T-cell (primary cell): ENCODE data around the gene VPS13D. TPM values are rescaled to one million over a fixed set of nuclear protein-coding genes. Genes with fewer than 3 reads are reported as not detected.
"Not testable (repeated sequence)": the region's sequence is repeated elsewhere in the genome, so short reads cannot be mapped to it uniquely, and the experiment has no call there.

ENCODE experiments used
- ATAC-seq, 4 experiments: fragments of 200-7000 bp in 3 of 4; fragments of 150-1000 bp in 1 of 4; cut with Tn5 transposase; replicated peaks in 1 of 4; 1 replicate in 3 of 4; 2 replicates in 1 of 4; pipeline ENCODE4 v1.10.0; 2021; ENCODE audit warnings: moderate library complexity in 3 of 4, mild to moderate bottlenecking in 2 of 4, moderate number of reproducible peaks in 1 of 4
- CTCF ChIA-PET, 2 donors: fragments of 300-600 bp; sonication (Branson Sonifier 250); formaldehyde crosslinking; loops; one replicate each; lab custom pipeline; 2022; ENCODE audit warnings: antibody characterized with exemption in 2 of 2; lab: Charles Lee
- POLR2A ChIA-PET, 2 donors: fragments of 300-600 bp; sonication (Branson Sonifier 250); formaldehyde crosslinking; loops; one replicate each; lab custom pipeline; 2022; ENCODE audit warnings: antibody characterized with exemption in 2 of 2; lab: Charles Lee
- DNase-seq, 35 experiments: peaks; one replicate each; pipeline versions ENCODE4 v3.0.0 to v3.0.0-alpha.2; 2013 to 2023
- H3K27ac ChIP-seq: one replicate; pipeline ENCODE4 v1.5.1; 2013; ENCODE audit warnings: low read length
- H3K27me3 ChIP-seq, 2 experiments: replicated peaks in 1 of 2; 1 replicate in 1 of 2; 2 replicates in 1 of 2; pipeline versions ENCODE4 v1.6.1 to v1.7.0; 2013; ENCODE audit warnings: low read length in 1 of 2, mixed read lengths in 1 of 2; ENCODE audit not compliant: control insufficient read depth in 2 of 2, insufficient read depth in 2 of 2; ENCODE audit errors: extremely low read depth in 1 of 2
- H3K36me3 ChIP-seq, 2 donors: 1 replicate in 1 of 2; 2 replicates in 1 of 2; pipeline versions ENCODE4 v1.6.1 to v1.7.0; 2013; ENCODE audit warnings: low read length in 1 of 2; ENCODE audit not compliant: control insufficient read depth in 2 of 2, insufficient read depth in 1 of 2; ENCODE audit errors: extremely low read depth in 1 of 2
- H3K4me1 ChIP-seq, 2 experiments: 1 replicate in 1 of 2; 2 replicates in 1 of 2; pipeline versions ENCODE4 v1.6.1 to v1.7.0; 2013; ENCODE audit warnings: low read length in 2 of 2, mixed read lengths in 1 of 2; ENCODE audit not compliant: insufficient read depth in 2 of 2, control insufficient read depth in 1 of 2; ENCODE audit errors: extremely low read depth in 1 of 2
- H3K4me3 ChIP-seq, 2 donors: 1 replicate in 1 of 2; 2 replicates in 1 of 2; pipeline versions ENCODE4 v1.5.1 to v1.7.0; 2013; ENCODE audit warnings: mild to moderate bottlenecking in 2 of 2, low read length in 1 of 2, moderate library complexity in 1 of 2; ENCODE audit not compliant: control insufficient read depth in 1 of 2; ENCODE audit errors: extremely low read depth in 1 of 2
- H3K9me3 ChIP-seq: 2 replicates; pipeline ENCODE4 v1.7.0; 2013
- H3K27ac Mint-ChIP-seq, 2 donors: one replicate each; pipeline ENCODE4 v1.8.0; 2020 to 2021; ENCODE audit warnings: mild to moderate bottlenecking in 2 of 2, mixed read lengths in 2 of 2
- H3K27me3 Mint-ChIP-seq, 2 donors: one replicate each; pipeline ENCODE4 v1.8.0; 2021 to 2022; ENCODE audit warnings: mixed read lengths in 2 of 2
- H3K36me3 Mint-ChIP-seq: one replicate; pipeline ENCODE4 v1.8.0; 2021; ENCODE audit warnings: mixed read lengths
- H3K4me1 Mint-ChIP-seq, 3 donors: one replicate each; pipeline ENCODE4 v1.8.0; 2020 to 2022; ENCODE audit warnings: mixed read lengths in 3 of 3, mild to moderate bottlenecking in 1 of 3
- H3K4me3 Mint-ChIP-seq, 3 donors: one replicate each; pipeline ENCODE4 v1.8.0; 2020 to 2022; ENCODE audit warnings: mild to moderate bottlenecking in 3 of 3, mixed read lengths in 3 of 3, moderate library complexity in 3 of 3
- H3K9me3 Mint-ChIP-seq, 3 donors: one replicate each; pipeline ENCODE4 v1.8.0; 2020 to 2022; ENCODE audit warnings: mixed read lengths in 3 of 3
- WGBS: methylation state at CpG from one replicate; pipeline ENCODE4 v1.1.5; 2013; ENCODE audit warnings: missing lambda C conversion rate; ENCODE audit not compliant: insufficient coverage; 5-methylcytosine and 5-hydroxymethylcytosine counted together
- total RNA-seq, 35 experiments: library from RNA in 6 of 35; stranded (reverse) in 6 of 35; fragments of 120-200 nt in 1 of 35; gene quantifications; one replicate each; pipeline versions ENCODE4 v1.2.1 to v1.2.4 and lab custom pipeline; 2013 to 2026

Gene VPS13D
- total RNA-seq, 5 donors from 2014 or later (not counting 1 experiment from before 2014, with no cell fraction given) = 73.5 to 85.9 (median 75.8) TPM

DNA sequence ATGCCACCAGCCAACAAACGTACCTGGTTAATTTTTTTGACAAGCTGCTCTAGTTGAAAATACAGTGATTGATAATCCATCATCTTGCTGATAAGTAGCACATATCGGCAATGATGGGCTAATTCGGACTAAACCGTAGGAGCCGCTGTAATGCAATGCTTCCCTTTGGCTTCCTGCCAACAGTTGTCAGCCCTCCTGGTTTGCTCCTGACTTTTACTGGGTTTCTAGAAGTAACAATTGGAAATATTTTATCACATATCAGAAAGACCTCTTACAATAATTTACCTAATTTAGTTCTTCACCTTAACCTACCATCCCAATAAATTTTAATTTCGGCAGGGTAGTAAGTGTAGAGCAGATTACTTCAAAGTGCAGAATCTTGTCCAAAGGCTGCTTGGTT lies 239.7 kb downstream of the VPS13D start:
- Mint-ChIP-seq H3K9me3 (no peaks in the 10 kb centered on the region), H3K4me3 (no peak overlapping the region), H3K4me1 (peaks cover 52 to 61% (median 59%) of the 10 kb centered on the region in 3 donors), H3K27ac (peak overlapping the region; percentile 55 to 63), H3K27me3 (no peaks in the 10 kb centered on the region), H3K36me3 (peaks cover 29% of the 10 kb centered on the region)
- Histone ChIP-seq H3K27ac (no peak overlapping the region), H3K4me3 (no peak overlapping the region), H3K4me1 (peaks cover 34 to 48% of the 10 kb centered on the region in 2 experiments), H3K27me3 (no peaks in the 10 kb centered on the region), H3K9me3 (no peaks in the 10 kb centered on the region), H3K36me3 (no peaks in the 10 kb centered on the region)
- ChIA-PET CTCF (no interaction called here), POLR2A (no interaction called here)
- DNase-seq = no peak
- no peak for ATAC-seq
- WGBS = 98% methylated on average over 5 of the region's 6 CpGs

DNA sequence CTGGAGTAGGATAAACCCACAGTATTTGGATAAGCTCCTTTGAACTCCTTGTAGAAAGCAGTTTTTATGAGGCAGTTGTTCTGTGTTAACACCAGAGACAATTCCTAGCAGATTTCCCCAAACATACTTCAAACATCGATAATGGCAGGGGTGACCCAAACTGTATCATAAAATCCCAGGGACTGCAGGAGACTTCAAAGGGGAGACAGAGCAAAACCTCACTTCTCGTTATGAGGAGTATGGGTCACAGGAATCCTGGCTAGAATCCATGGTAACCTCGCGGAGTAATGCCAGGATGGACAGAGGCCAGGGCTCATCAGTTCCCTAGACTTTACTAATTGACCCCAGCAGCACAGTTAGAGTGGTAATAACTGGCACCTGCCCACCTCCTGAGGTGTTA lies 240.2 kb downstream of the VPS13D start:
- no peak overlapping the region for H3K4me3 Mint-ChIP-seq
- H3K36me3 Mint-ChIP-seq = peaks cover 24% of the 10 kb centered on the region
- DNase-seq (no peak), ATAC-seq (no peak)
- no peak overlapping the region for H3K4me3 ChIP-seq
- POLR2A ChIA-PET = no interaction called here
- no peaks in the 10 kb centered on the region for H3K27me3 Mint-ChIP-seq
- no peaks in the 10 kb centered on the region for H3K9me3 Mint-ChIP-seq
- peaks cover 39 to 53% of the 10 kb centered on the region in 2 experiments for H3K4me1 ChIP-seq
- no peaks in the 10 kb centered on the region for H3K27me3 ChIP-seq
- 100% methylated on average over 1 of the region's 4 CpGs for WGBS
- no peaks in the 10 kb centered on the region for H3K36me3 ChIP-seq
- peak overlapping the region; percentile 63 to 87 for H3K27ac Mint-ChIP-seq
- H3K4me1 Mint-ChIP-seq = peaks cover 57 to 66% (median 64%) of the 10 kb centered on the region in 3 donors
- CTCF ChIA-PET = no interaction called here
- no peak overlapping the region for H3K27ac ChIP-seq
- no peaks in the 10 kb centered on the region for H3K9me3 ChIP-seq

DNA sequence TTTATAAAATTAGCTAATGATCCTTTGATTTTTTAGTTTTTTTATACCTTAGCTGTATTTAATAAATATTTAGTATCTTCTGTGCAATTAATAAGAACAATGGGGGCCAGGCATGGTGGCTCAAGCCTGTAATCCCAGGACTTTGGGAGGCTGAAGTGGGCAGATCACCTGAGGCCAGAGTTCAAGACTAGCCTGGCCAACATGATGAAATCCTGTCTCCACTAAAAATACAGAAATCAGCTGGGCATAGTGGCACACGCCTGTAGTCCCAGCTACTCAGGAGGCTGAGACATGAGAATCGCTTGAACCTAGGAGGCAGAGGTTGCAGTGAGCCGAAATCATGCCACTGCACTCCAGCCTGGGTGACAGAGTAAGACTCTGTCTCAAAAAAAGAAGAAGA lies 241.1 kb downstream of the VPS13D start:
- H3K4me3 Mint-ChIP-seq, ATAC-seq, H3K36me3 ChIP-seq, DNase-seq, H3K9me3 ChIP-seq, H3K27me3 Mint-ChIP-seq, H3K4me3 ChIP-seq, H3K9me3 Mint-ChIP-seq, H3K27me3 ChIP-seq, CTCF ChIA-PET: not testable (repeated sequence)
- peaks cover 48 to 62% of the 10 kb centered on the region in 2 experiments for H3K4me1 ChIP-seq
- Mint-ChIP-seq H3K4me1 (peaks cover 66 to 75% (median 73%) of the 10 kb centered on the region in 3 donors), H3K36me3 (peaks cover 17% of the 10 kb centered on the region), H3K27ac (peak overlapping the region; percentile 97 to 99)
- POLR2A ChIA-PET = interaction anchor here in 1 of 2 donors (0.6 kb wide), 1 partner anchor 34 kb away, joined by 3 read pairs; no protein-coding TSS in a partner anchor
- 100% methylated on average over 2 of the region's 3 CpGs for WGBS
- H3K27ac ChIP-seq = peak overlapping the region; percentile 83

DNA sequence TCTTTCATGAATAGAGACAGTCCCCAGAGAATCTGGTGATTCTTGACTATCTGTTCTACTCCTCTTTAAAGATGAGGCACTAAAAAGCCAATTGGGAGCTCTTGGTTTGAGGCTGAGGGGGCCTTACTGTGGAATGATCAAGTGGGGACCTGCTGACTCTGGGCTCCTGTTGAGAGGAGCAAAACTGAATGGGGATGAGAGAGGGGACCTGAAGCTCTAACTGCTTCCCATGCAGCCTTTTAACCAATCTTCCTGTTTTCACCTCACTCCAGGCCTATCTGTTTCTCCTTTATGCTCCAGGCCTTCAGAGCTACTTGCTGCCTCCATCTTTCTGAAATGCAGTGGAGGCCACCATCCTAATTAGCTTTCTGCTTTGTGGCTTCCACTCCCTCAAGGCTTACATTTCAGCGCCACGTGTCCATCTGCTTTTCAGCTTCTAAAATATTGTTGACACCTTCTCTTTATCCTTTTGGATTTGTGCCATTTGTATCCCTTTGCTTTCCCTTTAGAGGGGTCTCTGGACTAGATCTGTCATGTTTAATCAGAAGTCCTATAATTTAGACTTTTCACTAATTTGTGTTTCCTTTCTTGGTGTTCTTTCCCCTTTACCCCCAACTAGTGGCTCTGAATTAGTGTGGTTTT lies 242.4 kb downstream of the VPS13D start:
- peaks cover 18% of the 10 kb centered on the region for H3K36me3 Mint-ChIP-seq
- Histone ChIP-seq H3K9me3 (no peaks in the 10 kb centered on the region), H3K4me1 (peaks cover 53 to 73% of the 10 kb centered on the region in 2 experiments), H3K36me3 (no peaks in the 10 kb centered on the region), H3K27ac (peak overlapping the region; percentile 83), H3K4me3 (peak overlapping the region in 1 of 2 donors; percentile 32), H3K27me3 (no peaks in the 10 kb centered on the region)
- no CpG with 5 or more reads among the region's 2 CpGs for WGBS
- POLR2A ChIA-PET = interaction anchor here (0.5 to 0.6 kb wide), 2 partner anchors 38 to 47 kb away, joined by 3 read pairs; no protein-coding TSS in a partner anchor
- H3K4me3 Mint-ChIP-seq = peak overlapping the region; percentile 61 to 70 (median 67)
- H3K27ac Mint-ChIP-seq = peak overlapping the region; percentile 97 to 99
- no peaks in the 10 kb centered on the region for H3K27me3 Mint-ChIP-seq
- peaks cover 79 to 86% (median 80%) of the 10 kb centered on the region in 3 donors for H3K4me1 Mint-ChIP-seq
- DNase-seq = no peak
- H3K9me3 Mint-ChIP-seq = no peaks in the 10 kb centered on the region
- ATAC-seq = no peak
- CTCF ChIA-PET = interaction anchor here in 1 of 2 donors (0.5 to 0.6 kb wide), 2 partner anchors 44 to 165 kb away, joined by 3 read pairs; no protein-coding TSS in a partner anchor

DNA sequence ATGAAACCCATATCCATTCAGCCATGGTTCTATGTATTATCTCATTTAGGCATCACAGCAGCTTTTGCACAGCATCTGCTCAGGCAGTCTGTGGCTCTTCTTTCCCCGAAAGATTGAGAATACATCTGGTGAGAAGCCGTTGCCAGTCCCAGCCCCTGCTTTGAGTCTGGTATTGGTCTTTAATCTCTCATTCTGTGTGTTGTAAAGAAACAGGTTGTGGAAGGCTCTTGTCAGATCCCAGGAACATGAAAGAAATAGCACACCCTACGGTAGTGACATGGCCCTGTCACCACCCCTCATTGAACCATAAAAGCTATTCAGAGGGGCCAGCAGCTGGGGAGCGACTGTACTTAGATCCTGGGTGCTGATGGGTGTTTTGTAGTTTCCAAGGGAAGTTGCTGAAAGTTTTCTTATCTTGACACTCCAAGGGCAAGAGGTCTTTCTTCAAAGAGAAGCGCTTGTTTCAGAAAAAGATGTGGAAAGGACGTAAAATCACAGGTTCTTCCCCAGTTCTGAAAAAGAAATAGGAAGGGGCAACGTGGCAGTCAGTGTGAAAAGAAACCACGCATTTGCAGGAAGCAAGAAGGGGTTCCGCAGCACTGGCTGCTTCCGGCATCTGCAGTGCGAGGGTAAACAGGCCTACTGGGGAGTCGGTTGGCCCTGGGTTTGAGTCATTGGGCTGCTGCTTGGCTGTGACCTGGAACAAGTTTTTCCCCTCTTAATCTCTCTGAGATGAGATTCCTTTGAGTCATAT lies 243.1 kb downstream of the VPS13D start:
- H3K4me3 ChIP-seq = peak overlapping the region; percentile 8 to 32
- Mint-ChIP-seq H3K4me1 (peaks cover 81 to 89% (median 82%) of the 10 kb centered on the region in 3 donors), H3K4me3 (peak overlapping the region; percentile 61 to 70 (median 67)), H3K27ac (peak overlapping the region; percentile 97 to 99), H3K36me3 (peaks cover 13% of the 10 kb centered on the region), H3K9me3 (no peaks in the 10 kb centered on the region), H3K27me3 (no peaks in the 10 kb centered on the region)
- 8% methylated on average over 8 of the region's 12 CpGs for WGBS
- peak; percentile 30 to 68 (median 48) for DNase-seq
- H3K9me3 ChIP-seq = no peaks in the 10 kb centered on the region
- H3K36me3 ChIP-seq = no peaks in the 10 kb centered on the region
- ChIA-PET POLR2A (interaction anchor here (0.6 kb wide), 2 partner anchors 62 to 145 kb away, joined by 4 to 8 read pairs; partner anchors contain the start of gene DHRS3 (in 1 of the 2)), CTCF (interaction anchor here in 1 of 2 donors (0.5 kb wide), 1 partner anchor 30 kb away, joined by 5 read pairs; no protein-coding TSS in a partner anchor)
- H3K27ac ChIP-seq = peak overlapping the region; percentile 83
- peaks cover 60 to 80% of the 10 kb centered on the region in 2 experiments for H3K4me1 ChIP-seq
- H3K27me3 ChIP-seq = no peaks in the 10 kb centered on the region
- peak; percentile 80 to 87 (median 84) for ATAC-seq
